ENCODE data around the gene UBAP1L.
"Not testable (repeated sequence)": the region's sequence is repeated elsewhere in the genome, so short reads cannot be mapped to it uniquely, and the experiment has no call there.

The UBAP1L gene

GRCh38 chr15:65082303-65082953, 32.6 kb downstream of the UBAP1L start:
- DNase-seq: no peak

- DNase-seq: no peak
Measured at GRCh38 chr15:65081758-65082157, 33.2 kb downstream of the UBAP1L start.

- DNase-seq: no peak
Measured at GRCh38 chr15:65081270-65081669, 33.7 kb downstream of the UBAP1L start.

- DNase-seq: no peak
Measured at GRCh38 chr15:65079580-65079979, 35.4 kb downstream of the UBAP1L start.

GRCh38 chr15:65077981-65078352, 37.0 kb downstream of the UBAP1L start:
- no peak for DNase-seq

GRCh38 chr15:65077291-65077980, 37.6 kb downstream of the UBAP1L start:
- no peak for DNase-seq

GRCh38 chr15:65076486-65077290, 38.3 kb downstream of the UBAP1L start, which contains the start of gene KBTBD13:
Gene KBTBD13 (plus strand): TSS chr15:65076746. CDS start chr15:65076816, 70 bp downstream.
- DNase-seq: no peak

GRCh38 chr15:65075607-65076395, 39.2 kb downstream of the UBAP1L start:
- not testable (repeated sequence) for DNase-seq

- DNase-seq: not testable (repeated sequence)
Measured at GRCh38 chr15:65074946-65075345, 40.1 kb downstream of the UBAP1L start.

- DNase-seq: no peak
Measured at GRCh38 chr15:65072617-65073016, 42.4 kb downstream of the UBAP1L start.

- DNase-seq: no peak
Measured at GRCh38 chr15:65072027-65072426, 43.0 kb downstream of the UBAP1L start.

- no peak for DNase-seq
Measured at GRCh38 chr15:65071381-65071811, 43.6 kb downstream of the UBAP1L start.

- no peak for DNase-seq
Measured at GRCh38 chr15:65069779-65070546, 45.0 kb downstream of the UBAP1L start.

GRCh38 chr15:65069179-65069578, 45.8 kb downstream of the UBAP1L start:
- no peak for DNase-seq

GRCh38 chr15:65068403-65068788, 46.6 kb downstream of the UBAP1L start:
- no peak for DNase-seq

GRCh38 chr15:65067645-65068402, 47.2 kb downstream of the UBAP1L start, which contains the start of gene RASL12:
Gene RASL12 (minus strand): TSS chr15:65067991. CDS start chr15:65067835, 156 bp downstream.
- no peak for DNase-seq

GRCh38 chr15:65067317-65067644, 47.7 kb downstream of the UBAP1L start:
- DNase-seq: no peak

- DNase-seq: no peak
Measured at GRCh38 chr15:65066635-65067316, 48.2 kb downstream of the UBAP1L start.

GRCh38 chr15:65066001-65066634, 48.9 kb downstream of the UBAP1L start:
- DNase-seq: no peak

- no peak for DNase-seq
Measured at GRCh38 chr15:65062726-65063125, 52.3 kb downstream of the UBAP1L start.

Data from SW 1271 (cell line).